CD4-positive, alpha-beta T cell (primary cell): Measurements from ENCODE around the gene RIBC2. TPM values are rescaled to one million over a fixed set of nuclear protein-coding genes. Genes with fewer than 3 reads are reported as not detected.

Experiments
- ATAC-seq: fragments of 200-7000 bp; cut with Tn5 transposase; one replicate; pipeline ENCODE4 v1.10.0; 2022; ENCODE audit warnings: mild to moderate bottlenecking; ENCODE audit not compliant: poor library complexity
- CTCF ChIA-PET: fragments of 350-600 bp; sonication (Branson Sonifier 250); formaldehyde crosslinking; loops from one replicate; lab custom pipeline; 2021; ENCODE audit warnings: antibody characterized with exemption, inconsistent platforms; lab: Charles Lee
- POLR2A ChIA-PET: fragments of 350-600 bp; sonication (Branson Sonifier 250); formaldehyde crosslinking; loops from one replicate; lab custom pipeline; 2021; ENCODE audit warnings: antibody characterized with exemption, inconsistent platforms; lab: Charles Lee
- DNase-seq, 14 experiments: peaks; one replicate each; pipeline ENCODE4 v3.0.0-alpha.2; 2013 to 2020; ENCODE audit warnings: mixed read lengths in 2 of 14
- H3K27ac ChIP-seq, 2 donors: one replicate each; pipeline versions ENCODE4 v1.5.1 to v1.7.0; 2013; ENCODE audit warnings: low read length in 2 of 2, low read depth in 1 of 2, mild to moderate bottlenecking in 1 of 2
- H3K27me3 ChIP-seq, 2 experiments: 1 replicate in 1 of 2; 2 replicates in 1 of 2; pipeline versions ENCODE4 v1.6.1 to v1.7.0; 2013; ENCODE audit warnings: low read length in 2 of 2, control low read depth in 1 of 2, mild to moderate bottlenecking in 1 of 2, moderate library complexity in 1 of 2; ENCODE audit not compliant: insufficient read depth in 2 of 2, control insufficient read depth in 1 of 2
- H3K36me3 ChIP-seq: one replicate; pipeline ENCODE4 v1.6.1; 2013; ENCODE audit warnings: low read length, control low read depth; ENCODE audit not compliant: insufficient read depth
- H3K4me1 ChIP-seq: one replicate; pipeline ENCODE4 v1.6.1; 2013; ENCODE audit warnings: low read length, control low read depth; ENCODE audit not compliant: insufficient read depth
- H3K4me3 ChIP-seq: one replicate; pipeline ENCODE4 v1.5.1; 2013; ENCODE audit warnings: mild to moderate bottlenecking, low read length, moderate library complexity
- H3K9me3 ChIP-seq, 2 experiments: 1 replicate in 1 of 2; 2 replicates in 1 of 2; pipeline versions ENCODE4 v1.6.1 to v1.7.0; 2013; ENCODE audit warnings: low read length in 2 of 2, mild to moderate bottlenecking in 2 of 2, control low read depth in 1 of 2, moderate library complexity in 1 of 2; ENCODE audit not compliant: control insufficient read depth in 1 of 2, insufficient read depth in 1 of 2
- H3K27ac Mint-ChIP-seq: one replicate; pipeline ENCODE4 v1.8.0; 2020; ENCODE audit warnings: mixed read lengths
- H3K27me3 Mint-ChIP-seq: one replicate; pipeline ENCODE4 v1.8.0; 2021; ENCODE audit warnings: mixed read lengths
- H3K36me3 Mint-ChIP-seq: one replicate; pipeline ENCODE4 v1.8.0; 2021; ENCODE audit warnings: low read depth, mixed read lengths
- H3K4me1 Mint-ChIP-seq: one replicate; pipeline ENCODE4 v1.8.0; 2021; ENCODE audit warnings: low read depth, mixed read lengths
- H3K4me3 Mint-ChIP-seq: one replicate; pipeline ENCODE4 v1.8.0; 2020; ENCODE audit warnings: mild to moderate bottlenecking, mixed read lengths
- H3K9me3 Mint-ChIP-seq: one replicate; pipeline ENCODE4 v1.8.0; 2020; ENCODE audit warnings: mixed read lengths
- CTCF ChIP-seq: fragments of 200-600 bp; IDR thresholded peaks from one replicate; pipeline ENCODE4 v1.8.0; 2022; ENCODE audit warnings: antibody characterized with exemption, mild to moderate bottlenecking
- intact Hi-C, 2 experiments: fragments of 100-400 bp; cut with DNase I in 1 of 2; cut with micrococcal nuclease in 1 of 2; formaldehyde crosslinking; loops; one replicate each; pipeline versions ENCODE4 v1.15.1 to v1.9.0; 2023 to 2025; cut with DNase I, micrococcal nuclease
- total RNA-seq, 174 experiments: library from RNA in 2 of 174; stranded (reverse) in 2 of 174; gene quantifications; one replicate each; pipeline ENCODE4 v1.2.3 and lab custom pipeline; 2021 to 2026

The RIBC2 gene
- total RNA-seq, 2 experiments from 2014 or later, result 0.41 TPM; not detected in 1

- DNase-seq (no peak), ATAC-seq (no peak)
- no peaks in the 10 kb centered on the region for H3K4me1 ChIP-seq
- H3K4me3 Mint-ChIP-seq, result no peak overlapping the region
- H3K27ac Mint-ChIP-seq, result no peak overlapping the region
- CTCF ChIA-PET, result no interaction called here
- TF ChIP-seq CTCF, result no peak
- no peaks in the 10 kb centered on the region for H3K9me3 ChIP-seq
- H3K36me3 Mint-ChIP-seq, result no peaks in the 10 kb centered on the region
- no peaks in the 10 kb centered on the region for H3K9me3 Mint-ChIP-seq
- intact Hi-C loops, result no loop called here
- no peaks in the 10 kb centered on the region for H3K4me1 Mint-ChIP-seq
- POLR2A ChIA-PET, result no interaction called here
- H3K27me3 Mint-ChIP-seq, result no peaks in the 10 kb centered on the region
- H3K27ac ChIP-seq, result no peak overlapping the region
- peaks cover 0 to 4% of the 10 kb centered on the region in 2 experiments for H3K27me3 ChIP-seq
- no peak overlapping the region for H3K4me3 ChIP-seq
- H3K36me3 ChIP-seq, result no peaks in the 10 kb centered on the region
Measured at GRCh38 chr22:45455212-45455611, 41.7 kb downstream of the RIBC2 start.

GRCh38 chr22:45455621-45456020, 42.1 kb downstream of the RIBC2 start:
- H3K4me1 Mint-ChIP-seq, result no peaks in the 10 kb centered on the region
- H3K4me1 ChIP-seq, result no peaks in the 10 kb centered on the region
- no peak for ATAC-seq
- no peaks in the 10 kb centered on the region for H3K27me3 Mint-ChIP-seq
- DNase-seq, result no peak
- no peak overlapping the region for H3K4me3 Mint-ChIP-seq
- no peaks in the 10 kb centered on the region for H3K36me3 ChIP-seq
- no peak overlapping the region for H3K27ac Mint-ChIP-seq
- TF ChIP-seq CTCF, result no peak
- H3K9me3 Mint-ChIP-seq, result no peaks in the 10 kb centered on the region
- H3K36me3 Mint-ChIP-seq, result no peaks in the 10 kb centered on the region
- no peak overlapping the region for H3K27ac ChIP-seq
- POLR2A ChIA-PET, result no interaction called here
- intact Hi-C loops, result no loop called here
- H3K9me3 ChIP-seq, result no peaks in the 10 kb centered on the region
- CTCF ChIA-PET, result no interaction called here
- no peak overlapping the region for H3K4me3 ChIP-seq
- peaks cover 0 to 4% of the 10 kb centered on the region in 2 experiments for H3K27me3 ChIP-seq

- CTCF ChIA-PET, result no interaction called here
- Mint-ChIP-seq H3K9me3 (no peaks in the 10 kb centered on the region), H3K4me3 (no peak overlapping the region), H3K4me1 (no peaks in the 10 kb centered on the region), H3K27me3 (no peaks in the 10 kb centered on the region), H3K36me3 (no peaks in the 10 kb centered on the region), H3K27ac (no peak overlapping the region)
- POLR2A ChIA-PET, result no interaction called here
- Histone ChIP-seq H3K27ac (no peak overlapping the region), H3K4me1 (no peaks in the 10 kb centered on the region), H3K36me3 (no peaks in the 10 kb centered on the region), H3K4me3 (no peak overlapping the region), H3K9me3 (no peaks in the 10 kb centered on the region), H3K27me3 (peaks cover 0 to 4% of the 10 kb centered on the region in 2 experiments)
- ATAC-seq, result no peak
- intact Hi-C loops, result no loop called here
- DNase-seq, result no peak
- TF ChIP-seq CTCF, result no peak
Measured at GRCh38 chr22:45456811-45457210, 43.3 kb downstream of the RIBC2 start.
